ENCODE results near the gene CSTF1.
A peak's percentile ranks its signal among the peaks of the same experiment; 100 is the strongest.

Gene CSTF1

GRCh38 chr20:56412949-56413348 lies 20.5 kb downstream of the CSTF1 start:
- no peak overlapping the region for H3K9ac ChIP-seq (ENCODE audit: low read length)
- H3K27me3 ChIP-seq (ENCODE audit: control insufficient read depth in 1 of 2, insufficient read depth in 1 of 2, low read length in 2 of 2): no peaks in the 10 kb centered on the region
- no peak overlapping the region for H3K23ac ChIP-seq (ENCODE audit: low read length in 2 of 2)
- H2AK5ac ChIP-seq (ENCODE audit: low read length, severe bottlenecking): no peak overlapping the region
- H3K79me1 ChIP-seq (replicated peaks; ENCODE audit: low read length, poor library complexity, severe bottlenecking): peaks cover 7% of the 10 kb centered on the region
- H2BK15ac ChIP-seq (ENCODE audit: low read depth, poor library complexity, severe bottlenecking): no peak overlapping the region
- H3K4me2 ChIP-seq (ENCODE audit: low read length, poor library complexity, severe bottlenecking): no peak overlapping the region
- H2AFZ ChIP-seq (ENCODE audit: low read depth, low read length): no peak overlapping the region
- H4K8ac ChIP-seq (ENCODE audit: low read length): no peak overlapping the region
- peak overlapping the region in 1 of 2 experiments; percentile 65 for H3K4me3 ChIP-seq (ENCODE audit: insufficient read depth in 1 of 2, low read depth in 1 of 2, low read length in 2 of 2)
- H3K9me3 ChIP-seq (ENCODE audit: control insufficient read depth, low read length): no peaks in the 10 kb centered on the region
- H3K18ac ChIP-seq (ENCODE audit: low read depth in 1 of 2, low read length in 2 of 2): no peak overlapping the region
- H2BK12ac ChIP-seq (ENCODE audit: low read length in 2 of 2): no peak overlapping the region
- H4K91ac ChIP-seq (ENCODE audit: low read length): no peak overlapping the region
- peaks cover 11 to 12% of the 10 kb centered on the region in 2 experiments for H3K36me3 ChIP-seq (ENCODE audit: control insufficient read depth in 1 of 2, insufficient read depth in 2 of 2, low read depth in 1 of 2, low read length in 2 of 2)
- H3K27ac ChIP-seq (ENCODE audit: low read length, poor library complexity, severe bottlenecking): no peak overlapping the region
- no peak overlapping the region for H2BK5ac ChIP-seq (ENCODE audit: low read depth, low read length, poor library complexity, severe bottlenecking)
- DNase-seq: no peak
- WGBS: 100% methylated on average over 2 of the region's 3 CpGs
- no peak overlapping the region for H3K4ac ChIP-seq (ENCODE audit: low read depth in 1 of 2, low read length in 2 of 2)
- no peak overlapping the region for H3K14ac ChIP-seq (ENCODE audit: low read length in 2 of 2)
- no peak overlapping the region for H2BK120ac ChIP-seq (ENCODE audit: low read depth, low read length)
- H3K4me1 ChIP-seq (ENCODE audit: control insufficient read depth, insufficient read depth, low read depth, low read length): peaks cover 7% of the 10 kb centered on the region

- no peak overlapping the region for H3K27ac ChIP-seq (ENCODE audit: low read length, poor library complexity, severe bottlenecking)
- H4K8ac ChIP-seq (ENCODE audit: low read length): peak overlapping the region; percentile 71
- no peak overlapping the region for H2BK5ac ChIP-seq (ENCODE audit: low read depth, low read length, poor library complexity, severe bottlenecking)
- DNase-seq: peak; percentile 42
- H3K27me3 ChIP-seq (ENCODE audit: control insufficient read depth in 1 of 2, insufficient read depth in 1 of 2, low read length in 2 of 2): no peaks in the 10 kb centered on the region
- H3K79me1 ChIP-seq (replicated peaks; ENCODE audit: low read length, poor library complexity, severe bottlenecking): no peaks in the 10 kb centered on the region
- whole genome bisulfite sequencing: 91% methylated on average over 11 of the region's 12 CpGs
- H3K23ac ChIP-seq (ENCODE audit: low read length in 2 of 2): no peak overlapping the region
- H3K9ac ChIP-seq (ENCODE audit: low read length): no peak overlapping the region
- no peak overlapping the region for H3K4me3 ChIP-seq (ENCODE audit: insufficient read depth in 1 of 2, low read depth in 1 of 2, low read length in 2 of 2)
- H2BK120ac ChIP-seq (ENCODE audit: low read depth, low read length): no peak overlapping the region
- H2BK15ac ChIP-seq (ENCODE audit: low read depth, poor library complexity, severe bottlenecking): no peak overlapping the region
- peak overlapping the region; percentile 29 for H2AFZ ChIP-seq (ENCODE audit: low read depth, low read length)
- no peak overlapping the region for H3K4ac ChIP-seq (ENCODE audit: low read depth in 1 of 2, low read length in 2 of 2)
- peaks cover 0 to 4% of the 10 kb centered on the region in 2 experiments for H3K36me3 ChIP-seq (ENCODE audit: control insufficient read depth in 1 of 2, insufficient read depth in 2 of 2, low read depth in 1 of 2, low read length in 2 of 2)
- H3K14ac ChIP-seq (ENCODE audit: low read length in 2 of 2): no peak overlapping the region
- H3K18ac ChIP-seq (ENCODE audit: low read depth in 1 of 2, low read length in 2 of 2): no peak overlapping the region
- no peaks in the 10 kb centered on the region for H3K9me3 ChIP-seq (ENCODE audit: control insufficient read depth, low read length)
- peaks cover 8% of the 10 kb centered on the region for H3K4me1 ChIP-seq (ENCODE audit: control insufficient read depth, insufficient read depth, low read depth, low read length)
- H2BK12ac ChIP-seq (ENCODE audit: low read length in 2 of 2): no peak overlapping the region
- H4K91ac ChIP-seq (ENCODE audit: low read length): no peak overlapping the region
- no peak overlapping the region for H2AK5ac ChIP-seq (ENCODE audit: low read length, severe bottlenecking)
- no peak overlapping the region for H3K4me2 ChIP-seq (ENCODE audit: low read length, poor library complexity, severe bottlenecking)
Observed at GRCh38 chr20:56414842-56415765, 22.7 kb downstream of the CSTF1 start.

GRCh38 chr20:56417402-56417801 lies 25.0 kb downstream of the CSTF1 start:
- Histone ChIP-seq H2AK5ac (ENCODE audit: low read length, severe bottlenecking) (no peak overlapping the region), H3K23ac (ENCODE audit: low read length in 2 of 2) (no peak overlapping the region), H2BK5ac (ENCODE audit: low read depth, low read length, poor library complexity, severe bottlenecking) (no peak overlapping the region), H4K8ac (ENCODE audit: low read length) (no peak overlapping the region), H2BK12ac (ENCODE audit: low read length in 2 of 2) (no peak overlapping the region), H3K4me3 (ENCODE audit: insufficient read depth in 1 of 2, low read depth in 1 of 2, low read length in 2 of 2) (no peak overlapping the region), H2BK15ac (ENCODE audit: low read depth, poor library complexity, severe bottlenecking) (peak overlapping the region; percentile 6), H3K27ac (ENCODE audit: low read length, poor library complexity, severe bottlenecking) (no peak overlapping the region), H3K9ac (ENCODE audit: low read length) (no peak overlapping the region), H4K91ac (ENCODE audit: low read length) (no peak overlapping the region), H3K36me3 (ENCODE audit: control insufficient read depth in 1 of 2, insufficient read depth in 2 of 2, low read depth in 1 of 2, low read length in 2 of 2) (peaks cover 0 to 4% of the 10 kb centered on the region in 2 experiments), H3K79me1 (replicated peaks; ENCODE audit: low read length, poor library complexity, severe bottlenecking) (no peaks in the 10 kb centered on the region), H3K9me3 (ENCODE audit: control insufficient read depth, low read length) (no peaks in the 10 kb centered on the region), H3K27me3 (ENCODE audit: control insufficient read depth in 1 of 2, insufficient read depth in 1 of 2, low read length in 2 of 2) (no peaks in the 10 kb centered on the region), H3K4me2 (ENCODE audit: low read length, poor library complexity, severe bottlenecking) (no peak overlapping the region), H2AFZ (ENCODE audit: low read depth, low read length) (no peak overlapping the region), H3K14ac (ENCODE audit: low read length in 2 of 2) (no peak overlapping the region), H2BK120ac (ENCODE audit: low read depth, low read length) (no peak overlapping the region), H3K4me1 (ENCODE audit: control insufficient read depth, insufficient read depth, low read depth, low read length) (peaks cover 18% of the 10 kb centered on the region), H3K18ac (ENCODE audit: low read depth in 1 of 2, low read length in 2 of 2) (no peak overlapping the region), H3K4ac (ENCODE audit: low read depth in 1 of 2, low read length in 2 of 2) (no peak overlapping the region)
- WGBS: 93% methylated on average over 7 of the region's 7 CpGs
- DNase-seq: no peak

GRCh38 chr20:56417911-56418310 lies 25.5 kb downstream of the CSTF1 start:
- Histone ChIP-seq H3K18ac (ENCODE audit: low read depth in 1 of 2, low read length in 2 of 2) (peak overlapping the region in 1 of 2 experiments; percentile 8), H4K91ac (ENCODE audit: low read length) (no peak overlapping the region), H3K4me1 (ENCODE audit: control insufficient read depth, insufficient read depth, low read depth, low read length) (peaks cover 20% of the 10 kb centered on the region), H3K4me2 (ENCODE audit: low read length, poor library complexity, severe bottlenecking) (no peak overlapping the region), H3K36me3 (ENCODE audit: control insufficient read depth in 1 of 2, insufficient read depth in 2 of 2, low read depth in 1 of 2, low read length in 2 of 2) (peaks cover 0 to 4% of the 10 kb centered on the region in 2 experiments), H2BK12ac (ENCODE audit: low read length in 2 of 2) (peak overlapping the region; percentile 1 to 27), H2BK120ac (ENCODE audit: low read depth, low read length) (no peak overlapping the region), H4K8ac (ENCODE audit: low read length) (no peak overlapping the region), H2BK5ac (ENCODE audit: low read depth, low read length, poor library complexity, severe bottlenecking) (no peak overlapping the region), H3K27ac (ENCODE audit: low read length, poor library complexity, severe bottlenecking) (no peak overlapping the region), H2AK5ac (ENCODE audit: low read length, severe bottlenecking) (no peak overlapping the region), H3K23ac (ENCODE audit: low read length in 2 of 2) (no peak overlapping the region), H2AFZ (ENCODE audit: low read depth, low read length) (no peak overlapping the region), H3K4me3 (ENCODE audit: insufficient read depth in 1 of 2, low read depth in 1 of 2, low read length in 2 of 2) (no peak overlapping the region), H3K27me3 (ENCODE audit: control insufficient read depth in 1 of 2, insufficient read depth in 1 of 2, low read length in 2 of 2) (no peaks in the 10 kb centered on the region), H3K9me3 (ENCODE audit: control insufficient read depth, low read length) (no peaks in the 10 kb centered on the region), H3K4ac (ENCODE audit: low read depth in 1 of 2, low read length in 2 of 2) (no peak overlapping the region), H2BK15ac (ENCODE audit: low read depth, poor library complexity, severe bottlenecking) (no peak overlapping the region), H3K14ac (ENCODE audit: low read length in 2 of 2) (no peak overlapping the region), H3K9ac (ENCODE audit: low read length) (no peak overlapping the region), H3K79me1 (replicated peaks; ENCODE audit: low read length, poor library complexity, severe bottlenecking) (no peaks in the 10 kb centered on the region)
- DNase-seq: no peak
- WGBS: 71% methylated on average over 4 of the region's 4 CpGs
